ENCODE measurements around the gene SFTPD.

- no peak for TF ChIP-seq EZH2 (IDR thresholded peaks at IDR 0.05; ENCODE audit: low read length, missing control alignments)
- no peak for TF ChIP-seq CTCF (conservative IDR thresholded peaks at IDR 0.05 in 1 of 2, IDR thresholded peaks at IDR 0.05 in 1 of 2; ENCODE audit: low read depth in 1 of 2, low read length in 2 of 2)
Observed at GRCh38 chr10:79943871-79944270, 5.0 kb downstream of the SFTPD start.

Data from fibroblast of lung (primary cell).